Myocyte (in vitro differentiated cells): ENCODE results near the gene MXRA5. TPM values are rescaled to one million over a fixed set of nuclear protein-coding genes. Genes with fewer than 3 reads are reported as not detected.
"Not testable (repeated sequence)": the region's sequence is repeated elsewhere in the genome, so short reads cannot be mapped to it uniquely, and the experiment has no call there.

Experiments used
- DNase-seq: peaks from one replicate; pipeline ENCODE4 v3.0.0-alpha.2; 2012; ENCODE audit warnings: low read depth
- total RNA-seq: library from RNA; depleted of rRNA; stranded (reverse); fragments of >200 nt; gene quantifications from 2 replicates; pipeline ENCODE4 v1.2.3, GENCODE V29; 2014

Gene MXRA5
- total RNA-seq, 1 donor from 2014 or later: 17.2 TPM

- DNase-seq: no peak
These were observed 19.8 kb downstream of the MXRA5 start for GRCh38 chrX:3326681-3327080.

DNA sequence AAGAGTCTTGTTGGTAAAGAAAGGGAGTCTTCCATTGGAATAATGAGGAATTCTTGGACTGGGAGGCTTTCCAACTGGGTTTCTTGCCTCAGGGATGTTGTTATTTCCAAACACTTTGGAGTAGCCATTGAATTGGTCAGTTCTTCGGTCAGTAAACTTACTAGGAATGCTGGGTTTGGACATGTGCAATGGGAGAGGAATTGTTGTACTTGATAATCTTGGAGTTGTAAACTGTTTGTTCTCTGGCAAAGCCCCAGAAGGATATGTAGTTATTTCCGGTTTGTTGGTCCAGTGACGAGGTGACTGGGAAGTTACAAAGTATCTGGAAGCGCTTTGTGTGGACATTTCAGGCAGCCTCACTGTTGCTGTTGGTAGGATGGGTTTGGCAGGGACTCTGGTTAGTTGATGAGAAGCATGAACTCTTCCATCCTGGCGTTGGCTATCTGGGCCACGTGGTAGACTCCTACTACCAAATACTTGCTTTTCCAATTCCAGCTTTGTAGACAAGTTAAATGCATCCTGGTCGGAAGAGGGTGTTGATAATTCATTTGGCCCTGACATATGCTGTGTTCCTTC, 25.9 kb downstream of the MXRA5 start:
- DNase-seq: no peak

DNA sequence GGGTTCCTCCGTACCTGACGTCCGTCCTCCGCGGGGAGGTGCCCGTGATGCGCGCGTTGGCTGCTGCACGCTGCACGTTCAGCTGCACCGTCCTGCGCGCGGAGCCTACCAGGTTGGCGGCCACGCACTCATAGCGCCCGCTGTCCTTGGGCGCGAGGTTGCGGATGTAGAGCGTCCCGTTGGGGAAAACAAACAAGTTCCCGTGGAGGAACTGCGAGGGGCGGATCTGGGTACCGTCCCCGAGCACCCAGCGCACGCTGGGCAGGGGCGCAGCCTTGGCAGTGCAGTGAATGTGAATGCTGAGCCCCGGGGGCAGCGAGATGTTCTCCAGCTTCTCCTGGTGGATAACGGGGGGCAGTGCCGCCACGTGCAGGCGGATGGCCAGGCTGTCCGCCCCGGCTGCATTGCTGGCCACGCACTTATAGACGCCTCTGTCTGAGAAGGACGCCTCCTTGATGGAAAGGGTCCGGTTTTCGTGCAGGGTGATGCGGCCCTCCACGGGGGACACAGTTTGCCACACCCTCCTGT, 29.2 kb downstream of the MXRA5 start:
- no peak for DNase-seq

GRCh38 chrX:3312109-3312508, 34.3 kb downstream of the MXRA5 start:
- no peak for DNase-seq

DNA sequence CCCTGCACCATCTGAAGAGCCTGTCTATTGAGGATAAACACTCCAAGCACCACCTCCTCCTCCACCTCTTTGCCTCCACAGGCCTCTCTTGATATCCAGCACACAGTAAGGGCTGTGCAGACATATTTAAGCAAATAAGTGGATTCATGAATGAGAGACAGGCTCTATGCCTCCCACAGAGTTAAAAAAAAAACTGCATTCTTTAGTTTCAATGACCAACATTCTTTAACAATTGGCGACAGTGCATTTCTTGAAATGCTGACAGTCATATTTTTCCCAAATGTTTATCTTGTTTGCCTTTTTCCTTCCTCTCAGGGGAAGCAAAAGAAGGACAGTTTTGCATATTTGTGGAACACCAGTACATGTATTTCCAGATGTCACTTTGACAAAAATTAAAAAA, 38.6 kb downstream of the MXRA5 start:
- no peak for DNase-seq

GRCh38 chrX:3299636-3300035, 46.8 kb downstream of the MXRA5 start:
- no peak for DNase-seq

GRCh38 chrX:3295731-3296130, 50.7 kb downstream of the MXRA5 start:
- no peak for DNase-seq

DNA sequence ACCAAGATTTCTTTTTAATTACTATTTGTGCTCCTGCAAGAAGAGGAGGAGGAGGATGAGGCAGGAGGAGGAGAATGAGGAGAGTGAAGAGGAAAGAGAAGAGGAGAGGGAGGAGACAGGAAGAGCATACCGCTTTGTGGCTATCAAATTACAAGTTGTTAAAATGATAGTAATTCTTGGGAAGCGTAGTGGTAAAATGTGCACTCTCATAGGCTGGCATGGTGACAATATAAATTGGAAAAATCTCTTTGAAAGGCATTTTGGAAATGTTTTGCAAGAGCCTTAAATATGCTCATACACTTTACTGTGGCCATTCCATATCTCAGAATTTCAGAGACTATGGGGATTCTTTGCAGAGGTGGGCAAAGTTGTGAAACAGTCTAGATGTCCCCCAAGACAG, 53.2 kb downstream of the MXRA5 start:
- DNase-seq: no peak

- no peak for DNase-seq
These were observed 55.9 kb downstream of the MXRA5 start for GRCh38 chrX:3290561-3290960.

- DNase-seq: peak; percentile 24
These were observed 60.1 kb downstream of the MXRA5 start for GRCh38 chrX:3286196-3286945.

GRCh38 chrX:3280706-3281105, 65.7 kb downstream of the MXRA5 start:
- DNase-seq: no peak

- not testable (repeated sequence) for DNase-seq
These were observed 72.8 kb downstream of the MXRA5 start for GRCh38 chrX:3273668-3274067.

- peak; percentile 49 for DNase-seq
These were observed 74.6 kb downstream of the MXRA5 start for GRCh38 chrX:3271834-3272186.

- DNase-seq: no peak
These were observed 75.1 kb downstream of the MXRA5 start for GRCh38 chrX:3271183-3271833.

GRCh38 chrX:3268829-3269228, 77.6 kb downstream of the MXRA5 start:
- DNase-seq: no peak

GRCh38 chrX:3263681-3264126, 82.7 kb downstream of the MXRA5 start:
- no peak for DNase-seq

- DNase-seq: peak; percentile 62
These were observed 83.6 kb downstream of the MXRA5 start for GRCh38 chrX:3262901-3263300.
